Measurements from ENCODE around the gene CCDC50.

CCDC50 gene

DNA sequence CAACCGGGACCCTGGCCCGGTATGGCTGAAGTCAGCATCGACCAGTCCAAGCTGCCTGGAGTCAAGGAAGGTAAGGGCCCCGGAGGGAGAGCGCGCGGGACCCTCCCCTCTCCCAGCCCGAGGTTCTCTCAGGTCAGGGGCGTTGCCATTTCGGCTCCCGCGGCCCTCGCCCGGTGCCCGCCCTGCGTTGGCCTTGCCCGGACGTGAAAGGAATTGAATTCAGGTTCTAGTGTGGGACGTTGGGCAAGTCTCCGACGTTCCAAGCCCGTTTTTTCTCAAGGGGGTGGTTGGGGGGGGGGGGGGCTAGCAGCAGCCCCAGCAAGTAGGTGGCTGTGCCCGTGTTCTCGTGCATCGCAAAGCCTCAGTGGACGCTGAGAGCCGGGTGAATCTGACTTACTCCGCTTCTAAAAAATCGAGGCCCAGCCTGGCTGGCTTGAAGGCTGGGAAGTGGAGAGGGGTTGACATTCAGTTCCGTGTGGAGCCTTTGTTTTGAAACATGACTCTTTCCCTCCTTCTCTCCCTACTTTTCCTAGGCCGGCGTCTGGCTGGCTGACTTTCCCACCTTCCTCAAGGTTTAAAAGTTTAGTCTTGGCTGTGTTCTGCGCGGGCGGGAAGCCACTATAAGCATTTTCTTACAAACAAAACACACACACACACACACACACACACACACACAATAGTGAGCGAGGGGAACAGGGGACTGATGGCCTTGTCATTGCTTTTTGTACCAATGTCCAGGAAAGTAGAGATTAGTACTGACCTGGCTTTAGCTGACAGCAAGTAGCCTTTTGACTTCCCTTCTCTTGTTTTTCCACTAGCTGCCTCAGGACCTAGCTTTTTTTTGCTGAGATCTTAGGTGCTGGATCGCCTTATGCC, 698 bp downstream of the CCDC50 start, which contains the start of gene UTS2B:
Gene UTS2B, minus strand, starts transcription at position 873 of the 876 bp plus-strand sequence. CDS start 48,337 bp downstream, outside the sequence.
- ATAC-seq (replicated peaks) (peak; percentile 3), DNase-seq (no peak)
- peaks cover 5 to 11% of the 10 kb centered on the region in 2 donors for H3K4me1 Mint-ChIP-seq (ENCODE audit: low read depth in 2 of 2)
- H3K27me3 Mint-ChIP-seq: peaks cover 0 to 7% of the 10 kb centered on the region in 2 donors
- peak within 1 kb of the TSS in 1 of 2 donors; percentile 93 for H3K27ac Mint-ChIP-seq
- peak within 1 kb of the TSS; percentile 41 to 67 for H3K4me3 Mint-ChIP-seq
- no peaks in the 10 kb centered on the region for H3K9me3 Mint-ChIP-seq
- H3K36me3 Mint-ChIP-seq (ENCODE audit: insufficient read depth): peaks cover 3% of the 10 kb centered on the region

DNA sequence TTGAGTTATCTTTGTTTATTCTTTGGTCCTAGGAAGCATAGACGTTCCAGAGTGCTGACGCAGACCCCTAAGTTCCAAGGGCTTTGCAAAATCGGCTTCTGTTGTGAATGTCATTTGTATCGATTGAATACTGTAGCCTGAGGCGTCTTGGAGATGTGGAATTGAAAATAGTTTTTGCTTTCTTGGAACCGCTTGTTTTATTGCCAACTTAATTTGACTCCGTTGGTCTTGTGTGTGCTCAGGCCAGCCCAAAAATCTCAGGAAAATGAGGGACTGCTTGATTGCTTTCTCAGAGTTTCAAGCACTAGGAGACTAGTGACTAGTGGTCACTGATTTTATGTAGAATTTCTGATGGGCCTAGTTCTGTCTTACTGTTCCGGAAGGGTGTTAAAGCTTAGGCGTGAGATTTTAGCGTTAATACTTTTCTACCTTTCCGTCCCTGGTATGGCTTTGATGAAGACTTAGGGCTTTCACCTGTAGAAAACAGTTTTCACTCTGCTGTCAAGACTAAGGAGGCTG, 1.4 kb downstream of the CCDC50 start:
- Mint-ChIP-seq H3K4me1 (ENCODE audit: low read depth in 2 of 2) (peaks cover 5 to 11% of the 10 kb centered on the region in 2 donors), H3K4me3 (peak overlapping the region; percentile 41 to 67), H3K9me3 (no peaks in the 10 kb centered on the region), H3K27ac (peak overlapping the region in 1 of 2 donors; percentile 93), H3K36me3 (ENCODE audit: insufficient read depth) (peaks cover 3% of the 10 kb centered on the region), H3K27me3 (peaks cover 0 to 7% of the 10 kb centered on the region in 2 donors)
- ATAC-seq (replicated peaks) (no peak), DNase-seq (no peak)

GRCh38 chr3:191331388-191331787, 2.2 kb downstream of the CCDC50 start:
- Mint-ChIP-seq H3K4me3 (no peak overlapping the region), H3K36me3 (ENCODE audit: insufficient read depth) (peaks cover 3% of the 10 kb centered on the region), H3K27ac (no peak overlapping the region), H3K27me3 (peaks cover 0 to 7% of the 10 kb centered on the region in 2 donors), H3K4me1 (ENCODE audit: low read depth in 2 of 2) (peaks cover 5 to 11% of the 10 kb centered on the region in 2 donors), H3K9me3 (no peaks in the 10 kb centered on the region)
- ATAC-seq (replicated peaks) (no peak), DNase-seq (no peak)

DNA sequence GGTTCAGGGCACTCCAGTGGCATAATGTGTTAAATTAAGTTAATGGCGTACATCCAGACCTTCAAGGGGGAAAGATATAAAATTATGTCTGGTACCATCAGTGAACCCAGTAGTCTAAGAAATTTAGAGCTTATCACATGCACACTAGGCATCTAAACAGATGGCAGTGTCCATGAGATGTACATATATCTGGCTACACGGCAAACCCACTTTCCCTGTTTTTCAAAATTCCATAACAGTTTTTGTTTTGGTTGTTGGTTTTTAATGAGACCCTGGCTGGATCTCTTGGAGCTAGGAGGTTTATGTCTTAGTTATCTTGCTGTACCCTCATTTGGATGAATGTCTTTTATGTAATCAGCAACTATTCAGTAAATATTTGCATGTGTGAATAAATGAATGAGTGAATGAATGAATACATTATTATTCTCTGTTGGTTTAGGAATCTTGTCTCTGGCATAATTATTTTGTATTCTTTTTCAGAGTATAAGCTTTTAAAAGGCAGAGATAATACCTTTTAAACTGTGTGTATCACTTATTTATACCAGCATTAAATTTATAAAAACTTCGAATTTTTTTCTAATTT, 4.2 kb downstream of the CCDC50 start:
- H3K27ac Mint-ChIP-seq: no peak overlapping the region
- H3K27me3 Mint-ChIP-seq: peaks cover 0 to 4% of the 10 kb centered on the region in 2 donors
- no peaks in the 10 kb centered on the region for H3K9me3 Mint-ChIP-seq
- H3K36me3 Mint-ChIP-seq (ENCODE audit: insufficient read depth): no peaks in the 10 kb centered on the region
- no peak for DNase-seq
- H3K4me1 Mint-ChIP-seq (ENCODE audit: low read depth in 2 of 2): peaks cover 5 to 10% of the 10 kb centered on the region in 2 donors
- H3K4me3 Mint-ChIP-seq: no peak overlapping the region
- ATAC-seq (replicated peaks): no peak

DNA sequence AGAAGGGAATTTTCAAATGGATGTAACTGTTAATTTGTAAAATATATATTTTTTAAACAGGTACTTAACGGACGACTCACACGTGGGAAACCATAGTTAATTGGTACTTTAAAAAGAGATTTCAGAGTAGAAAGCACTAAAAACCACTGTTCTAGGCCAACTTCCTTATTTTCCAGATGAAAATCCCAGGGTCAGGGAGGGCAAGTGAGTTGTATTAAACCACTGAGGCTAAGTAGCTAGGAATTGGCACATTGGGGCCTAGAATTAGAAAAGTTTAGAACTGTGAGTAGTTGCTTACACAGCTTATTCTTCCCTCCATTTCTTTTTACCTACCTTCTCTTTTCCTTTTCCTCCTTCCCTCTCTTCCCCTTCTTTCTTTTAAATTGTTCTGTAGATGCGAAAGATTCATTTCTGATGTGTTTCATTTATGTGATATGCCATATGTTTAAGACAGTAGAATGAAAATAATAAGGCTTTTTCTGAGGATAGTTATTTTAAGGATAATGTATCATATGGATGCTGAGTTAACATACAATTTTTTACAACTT, 5.2 kb downstream of the CCDC50 start:
- Mint-ChIP-seq H3K27ac (no peak overlapping the region), H3K27me3 (no peaks in the 10 kb centered on the region), H3K36me3 (ENCODE audit: insufficient read depth) (no peaks in the 10 kb centered on the region), H3K4me1 (ENCODE audit: low read depth in 2 of 2) (peaks cover 5 to 8% of the 10 kb centered on the region in 2 donors), H3K4me3 (no peak overlapping the region), H3K9me3 (no peaks in the 10 kb centered on the region)
- ATAC-seq (replicated peaks) (no peak), DNase-seq (no peak)

DNA sequence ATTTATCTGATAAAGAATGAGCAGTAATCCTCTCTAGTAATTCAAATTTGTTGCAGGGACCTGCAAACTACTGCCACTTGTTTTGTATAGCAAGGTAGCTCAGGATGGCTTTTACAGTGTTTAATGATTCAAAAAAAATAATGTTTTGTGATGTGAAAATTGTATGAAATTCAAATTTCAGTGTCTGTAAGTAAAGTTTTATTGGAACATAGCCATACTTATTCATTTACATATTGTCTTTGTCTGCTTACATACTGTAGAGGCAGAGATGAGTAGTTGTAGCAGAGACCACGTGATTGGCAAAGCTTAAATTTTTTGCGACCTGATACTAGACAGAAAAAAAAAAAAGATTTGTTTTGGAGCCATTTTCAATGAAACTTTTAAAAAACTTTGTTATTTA, 7.6 kb downstream of the CCDC50 start:
- ATAC-seq (replicated peaks) (no peak), DNase-seq (no peak)
- H3K27me3 Mint-ChIP-seq: no peaks in the 10 kb centered on the region
- no peaks in the 10 kb centered on the region for H3K4me1 Mint-ChIP-seq (ENCODE audit: low read depth in 2 of 2)
- H3K27ac Mint-ChIP-seq: no peak overlapping the region
- H3K4me3 Mint-ChIP-seq: no peak overlapping the region
- no peaks in the 10 kb centered on the region for H3K36me3 Mint-ChIP-seq (ENCODE audit: insufficient read depth)
- no peaks in the 10 kb centered on the region for H3K9me3 Mint-ChIP-seq

DNA sequence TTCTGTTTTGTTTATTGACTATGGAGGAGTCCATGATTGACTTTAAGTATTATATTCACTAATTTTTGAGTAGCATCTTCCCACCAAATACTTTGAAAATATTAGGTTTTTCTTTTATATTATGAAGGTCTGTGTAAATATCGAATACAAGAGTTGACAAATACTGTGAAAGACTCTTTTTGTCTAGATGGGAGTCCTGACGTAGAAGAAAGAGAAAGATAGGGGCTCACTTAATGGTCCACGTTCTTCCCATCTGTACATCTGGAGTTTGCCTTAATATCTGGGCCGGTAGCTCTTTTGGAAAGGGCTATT, 8.9 kb downstream of the CCDC50 start:
- H3K4me3 Mint-ChIP-seq: no peak overlapping the region
- no peaks in the 10 kb centered on the region for H3K4me1 Mint-ChIP-seq (ENCODE audit: low read depth in 2 of 2)
- no peak overlapping the region for H3K27ac Mint-ChIP-seq
- no peak for ATAC-seq (replicated peaks)
- H3K27me3 Mint-ChIP-seq: no peaks in the 10 kb centered on the region
- H3K36me3 Mint-ChIP-seq (ENCODE audit: insufficient read depth): no peaks in the 10 kb centered on the region
- H3K9me3 Mint-ChIP-seq: no peaks in the 10 kb centered on the region
- no peak for DNase-seq

GRCh38 chr3:191339316-191339917, 10.2 kb downstream of the CCDC50 start:
- H3K27ac Mint-ChIP-seq: no peak overlapping the region
- H3K4me3 Mint-ChIP-seq: no peak overlapping the region
- no peaks in the 10 kb centered on the region for H3K36me3 Mint-ChIP-seq (ENCODE audit: insufficient read depth)
- H3K27me3 Mint-ChIP-seq: no peaks in the 10 kb centered on the region
- H3K9me3 Mint-ChIP-seq: peaks cover 0 to 3% of the 10 kb centered on the region in 2 donors
- H3K4me1 Mint-ChIP-seq (ENCODE audit: low read depth in 2 of 2): peaks cover 0 to 2% of the 10 kb centered on the region in 2 donors
- ATAC-seq (replicated peaks): no peak
- DNase-seq: no peak

- no peak for DNase-seq
- no peak for ATAC-seq (replicated peaks)
- Mint-ChIP-seq H3K9me3 (peaks cover 0 to 3% of the 10 kb centered on the region in 2 donors), H3K4me1 (ENCODE audit: low read depth in 2 of 2) (peaks cover 0 to 2% of the 10 kb centered on the region in 2 donors), H3K4me3 (no peak overlapping the region), H3K36me3 (ENCODE audit: insufficient read depth) (no peaks in the 10 kb centered on the region), H3K27ac (no peak overlapping the region), H3K27me3 (no peaks in the 10 kb centered on the region)
These were observed 11.2 kb downstream of the CCDC50 start for GRCh38 chr3:191340351-191340750.

GRCh38 chr3:191340966-191341365, 11.8 kb downstream of the CCDC50 start:
- Mint-ChIP-seq H3K9me3 (peaks cover 0 to 3% of the 10 kb centered on the region in 2 donors), H3K27ac (no peak overlapping the region), H3K27me3 (no peaks in the 10 kb centered on the region), H3K4me1 (ENCODE audit: low read depth in 2 of 2) (peaks cover 0 to 2% of the 10 kb centered on the region in 2 donors), H3K36me3 (ENCODE audit: insufficient read depth) (no peaks in the 10 kb centered on the region), H3K4me3 (no peak overlapping the region)
- no peak for DNase-seq
- no peak for ATAC-seq (replicated peaks)

- DNase-seq: no peak
- H3K27ac Mint-ChIP-seq: no peak overlapping the region
- H3K36me3 Mint-ChIP-seq (ENCODE audit: insufficient read depth): no peaks in the 10 kb centered on the region
- peaks cover 0 to 2% of the 10 kb centered on the region in 2 donors for H3K4me1 Mint-ChIP-seq (ENCODE audit: low read depth in 2 of 2)
- no peak for ATAC-seq (replicated peaks)
- H3K9me3 Mint-ChIP-seq: peaks cover 0 to 3% of the 10 kb centered on the region in 2 donors
- no peak overlapping the region for H3K4me3 Mint-ChIP-seq
- H3K27me3 Mint-ChIP-seq: no peaks in the 10 kb centered on the region
These were observed 12.8 kb downstream of the CCDC50 start for GRCh38 chr3:191342006-191342405.

GRCh38 chr3:191342411-191342810, 13.2 kb downstream of the CCDC50 start:
- peaks cover 0 to 3% of the 10 kb centered on the region in 2 donors for H3K9me3 Mint-ChIP-seq
- no peaks in the 10 kb centered on the region for H3K36me3 Mint-ChIP-seq (ENCODE audit: insufficient read depth)
- no peak overlapping the region for H3K4me3 Mint-ChIP-seq
- H3K27me3 Mint-ChIP-seq: no peaks in the 10 kb centered on the region
- H3K4me1 Mint-ChIP-seq (ENCODE audit: low read depth in 2 of 2): peaks cover 0 to 2% of the 10 kb centered on the region in 2 donors
- H3K27ac Mint-ChIP-seq: no peak overlapping the region
- DNase-seq (no peak), ATAC-seq (replicated peaks) (no peak)

DNA sequence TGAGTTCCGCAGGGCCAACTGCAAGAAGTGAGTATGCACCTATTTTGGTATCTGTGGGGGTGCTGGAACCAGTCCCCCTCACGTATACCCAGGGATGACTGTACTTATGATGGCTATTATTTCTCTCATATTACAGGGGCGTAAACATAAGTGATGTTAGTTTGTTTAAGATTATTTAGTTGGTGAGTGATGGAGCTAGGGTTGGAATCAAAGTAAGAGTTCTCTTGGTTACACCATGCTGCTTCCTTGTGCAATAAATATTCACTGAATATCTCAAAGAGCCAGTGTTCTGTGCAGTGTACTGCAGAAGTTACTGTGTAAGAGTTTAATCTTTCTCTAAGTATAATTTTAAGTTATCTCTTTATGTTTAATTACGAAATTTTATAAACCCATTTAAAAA, 13.9 kb downstream of the CCDC50 start:
- no peak overlapping the region for H3K4me3 Mint-ChIP-seq
- ATAC-seq (replicated peaks): no peak
- peaks cover 0 to 3% of the 10 kb centered on the region in 2 donors for H3K9me3 Mint-ChIP-seq
- no peaks in the 10 kb centered on the region for H3K27me3 Mint-ChIP-seq
- H3K4me1 Mint-ChIP-seq (ENCODE audit: low read depth in 2 of 2): peaks cover 0 to 2% of the 10 kb centered on the region in 2 donors
- no peaks in the 10 kb centered on the region for H3K36me3 Mint-ChIP-seq (ENCODE audit: insufficient read depth)
- DNase-seq: no peak
- H3K27ac Mint-ChIP-seq: no peak overlapping the region

Data from effector memory CD8-positive, alpha-beta T cell (primary cell).